Astrocyte of the hippocampus (primary cell): Measurements from ENCODE around the gene MUS81.
"Not testable (repeated sequence)": the region's sequence is repeated elsewhere in the genome, so short reads cannot be mapped to it uniquely, and the experiment has no call there.

Experiments
- DNase-seq: peaks from one replicate; pipeline ENCODE4 v3.0.0; 2011; ENCODE audit warnings: low read depth, low spot score

The MUS81 gene

GRCh38 chr11:65891219-65892136 lies 31.2 kb downstream of the MUS81 start:
- peak; percentile 57 for DNase-seq

- not testable (repeated sequence) for DNase-seq
These were observed 31.9 kb downstream of the MUS81 start for GRCh38 chr11:65892137-65892540.

- DNase-seq, result no peak
These were observed 32.6 kb downstream of the MUS81 start for GRCh38 chr11:65892661-65893317.

DNA sequence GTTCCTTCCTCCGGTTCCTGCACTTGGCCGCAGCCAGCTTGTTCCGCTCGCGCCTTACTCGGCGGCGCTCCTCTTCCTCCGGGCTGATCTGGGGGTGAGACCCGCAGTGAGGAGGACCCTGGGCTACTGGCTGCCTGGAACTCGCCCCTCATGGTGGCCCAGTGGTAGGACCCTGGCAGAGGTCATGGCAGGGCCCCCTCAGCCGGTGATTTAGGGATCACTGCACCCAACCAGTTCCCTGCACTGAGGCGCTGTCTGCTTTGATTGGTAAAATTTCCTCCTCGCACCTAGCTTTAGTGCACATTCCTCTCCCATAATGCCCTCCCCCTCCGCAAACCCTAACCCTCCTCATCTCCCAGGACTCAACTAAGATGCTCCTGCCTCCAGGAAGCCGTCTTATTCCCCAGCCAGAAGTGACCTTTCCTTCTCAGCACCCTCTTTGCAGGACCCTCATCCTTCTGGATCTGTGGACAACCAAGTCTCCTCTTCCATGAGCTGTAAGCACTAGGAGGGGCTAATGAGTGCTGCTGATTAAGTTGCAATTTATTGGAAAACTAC lies 33.9 kb downstream of the MUS81 start:
- no peak for DNase-seq

- no peak for DNase-seq
These were observed 35.3 kb downstream of the MUS81 start for GRCh38 chr11:65895482-65895981.

DNA sequence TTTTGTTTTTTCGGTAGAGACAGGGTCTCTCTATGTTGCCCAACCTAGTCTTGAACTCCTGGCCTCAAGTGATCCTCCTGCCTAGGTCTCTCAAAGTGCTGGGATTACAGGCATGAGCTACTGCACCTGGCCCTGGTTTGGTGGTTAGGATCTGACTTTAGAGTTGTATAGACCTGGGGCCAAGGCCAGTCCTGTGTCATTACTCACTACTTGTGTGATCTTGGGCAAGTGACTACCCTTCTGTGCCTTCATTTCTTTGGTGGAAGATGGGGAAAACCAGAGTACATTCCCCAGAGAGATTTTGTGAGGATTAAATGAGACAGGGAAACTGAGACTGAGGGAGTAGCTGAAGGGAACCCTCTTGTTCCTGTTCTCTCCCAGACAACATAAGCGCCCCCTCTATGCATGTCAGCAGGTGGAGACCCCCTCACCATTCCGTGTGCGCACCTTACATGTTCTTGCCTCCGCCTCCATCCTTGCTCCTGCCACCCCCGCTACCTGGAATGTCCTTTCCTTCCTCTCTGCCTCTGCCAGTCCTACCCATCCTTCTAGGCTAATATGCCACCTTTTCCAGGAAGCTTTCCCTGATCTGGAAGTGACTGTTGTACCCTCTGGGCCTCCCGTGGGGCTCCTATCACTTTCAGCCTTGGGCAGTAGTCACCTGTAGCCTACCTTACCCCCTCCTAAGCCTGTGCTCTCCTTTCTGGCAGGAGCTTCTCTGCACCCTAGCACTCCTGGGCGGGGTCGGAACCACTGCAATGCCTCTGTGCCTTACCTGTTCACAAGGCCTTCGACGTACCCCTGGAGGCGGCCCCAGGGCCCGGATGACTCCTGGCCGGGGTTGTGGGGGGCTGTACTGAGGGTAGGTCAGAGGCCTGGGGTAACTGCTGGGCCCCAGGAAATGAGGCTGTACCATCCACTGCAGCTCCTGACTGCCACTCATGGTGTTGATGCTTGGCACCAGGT lies 36.1 kb downstream of the MUS81 start:
- DNase-seq, result no peak

DNA sequence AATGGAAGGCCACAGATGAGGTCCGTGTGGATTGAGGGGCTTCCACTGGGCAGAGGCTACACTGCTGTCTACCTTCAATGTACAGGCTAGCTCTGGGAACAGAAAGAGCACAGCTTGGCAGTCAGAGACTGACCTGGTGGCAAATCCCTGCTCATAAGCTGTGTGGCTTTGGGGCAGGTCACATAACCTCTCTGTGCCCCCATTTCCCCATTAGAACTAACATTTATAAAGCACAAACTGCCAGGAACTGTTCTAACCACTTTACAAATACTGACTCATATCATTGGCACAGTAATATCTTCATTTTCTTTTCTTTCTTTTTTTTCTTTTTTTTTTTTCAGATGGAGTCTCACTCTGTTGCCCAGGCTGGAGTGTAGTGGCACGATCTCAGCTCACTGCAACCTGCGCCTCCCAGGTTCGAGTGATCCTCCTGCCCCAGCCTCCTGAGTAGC lies 36.8 kb downstream of the MUS81 start:
- peak; percentile 25 for DNase-seq

GRCh38 chr11:65898656-65899355 lies 38.6 kb downstream of the MUS81 start:
- DNase-seq, result peak; percentile 32

DNA sequence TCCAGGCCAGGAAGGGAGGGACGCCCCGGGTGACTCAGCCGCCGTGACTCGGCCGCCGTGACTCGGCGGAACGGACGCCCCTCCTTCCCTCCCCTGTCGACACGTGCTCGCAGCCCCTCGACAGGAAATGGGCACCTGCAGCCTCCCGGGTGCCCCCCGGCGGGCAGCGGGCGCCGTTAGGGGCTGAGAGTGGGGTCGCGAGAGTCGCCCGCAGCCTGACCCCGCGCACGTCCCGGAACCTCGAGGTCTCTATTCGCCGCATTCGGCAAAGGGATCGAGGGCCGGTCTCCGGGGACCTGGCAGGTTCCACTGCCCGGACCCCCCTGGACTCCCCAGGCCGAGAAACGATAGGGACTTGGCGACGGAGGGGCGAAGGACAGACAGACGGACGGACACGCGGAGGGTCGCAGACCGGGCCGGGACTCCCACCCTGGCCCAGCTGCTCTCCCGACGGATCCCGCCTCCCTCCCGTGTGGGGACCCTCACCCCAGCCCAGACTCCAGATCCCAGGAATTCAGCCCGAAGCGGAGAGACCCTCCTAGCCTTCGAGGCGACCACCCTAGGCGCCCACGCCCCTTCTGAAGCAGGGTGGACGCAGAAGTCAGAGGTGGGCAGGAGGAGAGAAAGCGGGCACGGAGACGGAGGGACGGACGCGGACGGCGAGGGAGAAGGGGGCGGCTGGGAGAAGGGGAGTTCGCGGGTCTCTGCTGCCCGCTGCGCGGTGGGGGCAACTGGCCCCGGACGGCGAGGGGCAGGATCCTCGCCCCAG lies 39.3 kb downstream of the MUS81 start:
- DNase-seq, result peak; percentile 92

GRCh38 chr11:65900125-65900898 lies 40.1 kb downstream of the MUS81 start, which contains the start of gene FOSL1:
FOSL1 (minus strand) TSS chr11:65900388; CDS start chr11:65900339, 49 bp downstream.
- peak; percentile 98 for DNase-seq

DNA sequence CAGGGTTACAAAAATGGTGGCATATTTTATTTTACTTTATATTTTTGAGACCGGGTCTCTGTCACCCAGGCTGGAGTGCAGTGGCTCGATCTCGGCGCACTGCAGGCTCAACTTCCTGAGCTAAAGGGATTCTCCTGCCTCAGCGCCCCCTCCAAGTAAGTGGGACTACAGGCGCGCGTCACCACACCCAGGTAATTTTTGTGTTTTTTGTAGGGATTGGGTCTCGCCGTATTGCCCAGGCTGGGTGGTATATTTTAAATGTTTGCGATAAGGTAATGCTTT lies 40.6 kb downstream of the MUS81 start:
- DNase-seq, result no peak

- peak; percentile 93 for DNase-seq
These were observed 42.8 kb downstream of the MUS81 start for GRCh38 chr11:65903068-65903481.

- DNase-seq, result no peak
These were observed 43.5 kb downstream of the MUS81 start for GRCh38 chr11:65903715-65904114.

DNA sequence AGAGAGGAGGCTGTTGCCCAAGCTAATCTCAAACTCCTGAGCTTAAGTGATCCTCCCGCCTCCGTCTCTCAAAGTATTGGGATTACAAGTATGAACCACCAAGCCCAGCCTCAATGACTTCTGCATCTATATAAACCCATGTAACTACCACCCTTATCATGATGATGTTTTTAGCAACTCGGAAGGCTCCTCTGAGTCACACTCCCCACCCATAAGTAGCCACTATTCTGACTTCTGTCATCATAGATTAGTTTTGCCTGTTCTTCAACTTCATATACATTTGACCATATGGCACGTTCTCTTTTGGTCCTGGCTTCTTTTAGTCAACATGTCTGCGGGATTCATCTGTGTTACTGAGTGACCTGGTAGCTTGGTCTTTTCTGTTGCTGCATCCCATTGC lies 46.4 kb downstream of the MUS81 start:
- no peak for DNase-seq

GRCh38 chr11:65907878-65908277 lies 47.6 kb downstream of the MUS81 start:
- DNase-seq, result no peak

- peak; percentile 73 for DNase-seq
These were observed 51.7 kb downstream of the MUS81 start for GRCh38 chr11:65911682-65912568.

- DNase-seq, result peak; percentile 61
These were observed 52.6 kb downstream of the MUS81 start for GRCh38 chr11:65912845-65913244.
